HCT116 (cell line): ENCODE results near the gene SRRM2. TPM values are rescaled to one million over a fixed set of nuclear protein-coding genes. Genes with fewer than 3 reads are reported as not detected.

ENCODE experiments used
- ATAC-seq: fragments of 200-7000 bp; cut with Tn5 transposase; 2 replicates; pipeline ENCODE4 v1.9.1; 2020; ENCODE audit warnings: mild to moderate bottlenecking, moderate library complexity
- BruUV-seq: library from RNA; stranded (reverse); fragments of 400-500 nt; replicated peaks from 2 replicates; lab custom pipeline; 2021; lab: Mats Ljungman, UMichigan
- CTCF ChIA-PET: fragments of 300-600 bp; sonication (Branson Sonifier 250); formaldehyde crosslinking; loops from one replicate; lab custom pipeline; 2021; ENCODE audit warnings: antibody characterized with exemption; lab: Charles Lee
- POLR2A ChIA-PET: fragments of 300-600, 350-600 bp; sonication (Branson Sonifier 250); formaldehyde crosslinking; loops from one replicate; lab custom pipeline; 2021; ENCODE audit warnings: antibody characterized with exemption; lab: Charles Lee
- RAD21 ChIA-PET, 2 experiments: fragments of 300-600 bp; sonication (Branson Sonifier 250); formaldehyde crosslinking; loops; one replicate each; lab custom pipeline; 2023; ENCODE audit warnings: low total read pairs in 2 of 2; ENCODE audit not compliant: uncharacterized antibody in 2 of 2, unreplicated experiment in 2 of 2, low non-redundant PET in 1 of 2; lab: Charles Lee
- DNase-seq: peaks from one replicate; pipeline ENCODE4 v3.0.0-alpha.2; 2010; ENCODE audit warnings: low read depth, low spot score
- H2AFZ ChIP-seq: fragments of 200-600 bp; shearing (Covaris generic), sonication (generic); 2 replicates; pipeline ENCODE4 v1.6.1; 2017; ENCODE audit warnings: low read depth, mixed run types, mixed read lengths, antibody characterized with exemption, low read length; ENCODE audit not compliant: poor library complexity, severe bottlenecking
- H3K27ac ChIP-seq: 2 replicates; pipeline ENCODE4 v1.5.1; 2012; ENCODE audit warnings: low read depth, low read length
- H3K27me3 ChIP-seq: fragments of 200-600 bp; sonication (generic); 2 replicates; pipeline ENCODE4 v1.6.1; 2016; ENCODE audit warnings: mixed run types, low read length, mixed read lengths; ENCODE audit not compliant: insufficient read depth
- H3K36me3 ChIP-seq, 2 experiments: fragments of 200-500 bp in 1 of 2; fragments of 200-600 bp in 1 of 2; sonication (Bioruptor generic) in 1 of 2; sonication (generic) in 1 of 2; 2 replicates each; pipeline versions ENCODE4 v1.5.1 to v1.6.1; 2014 to 2016; ENCODE audit warnings: low read length in 2 of 2, inconsistent platforms in 1 of 2, mixed read lengths in 1 of 2, mixed run types in 1 of 2; ENCODE audit not compliant: insufficient read depth in 2 of 2, control insufficient read depth in 1 of 2
- H3K4me1 ChIP-seq, 2 experiments: fragments of 200-600 bp in 1 of 2; sonication (generic) in 1 of 2; 2 replicates each; pipeline versions ENCODE4 v1.5.1 to v1.6.1; 2012 to 2017; ENCODE audit warnings: low read length in 2 of 2, inconsistent platforms in 1 of 2, mild to moderate bottlenecking in 1 of 2, mixed read lengths in 1 of 2, mixed run types in 1 of 2, moderate library complexity in 1 of 2; ENCODE audit not compliant: insufficient read depth in 2 of 2, control insufficient read depth in 1 of 2
- H3K4me2 ChIP-seq: fragments of 200-600 bp; sonication (generic); 2 replicates; pipeline ENCODE4 v1.6.1; 2017; ENCODE audit warnings: mixed run types, low read length, mixed read lengths
- H3K4me3 ChIP-seq, 2 experiments: fragments of 200-600 bp in 1 of 2; sonication (generic) in 1 of 2; replicated peaks in 1 of 2; 2 replicates each; pipeline ENCODE4 v1.5.1; 2011 to 2016; ENCODE audit warnings: low read length in 2 of 2, control low read depth in 1 of 2, low read depth in 1 of 2, mild to moderate bottlenecking in 1 of 2, mixed read lengths in 1 of 2, mixed run types in 1 of 2
- H3K79me2 ChIP-seq: fragments of 200-600 bp; sonication (generic); 2 replicates; pipeline ENCODE4 v1.6.1; 2017; ENCODE audit warnings: mild to moderate bottlenecking, mixed run types, low read length, moderate library complexity, mixed read lengths; ENCODE audit not compliant: insufficient read depth
- H3K9ac ChIP-seq: fragments of 200-600 bp; sonication (generic); 2 replicates; pipeline ENCODE4 v1.6.1; 2016; ENCODE audit warnings: low read length, mixed read lengths
- H3K9me2 ChIP-seq: fragments of 200-600 bp; sonication (generic), shearing (Covaris generic); 2 replicates; pipeline ENCODE4 v1.6.1; 2017; ENCODE audit warnings: mixed run types, mild to moderate bottlenecking, moderate library complexity; ENCODE audit not compliant: insufficient read depth
- H3K9me3 ChIP-seq, 2 experiments: fragments of 200-500 bp in 1 of 2; fragments of 200-600 bp in 1 of 2; sonication (Bioruptor generic) in 1 of 2; sonication (generic) in 1 of 2; 2 replicates each; pipeline ENCODE4 v1.6.1; 2014 to 2017; ENCODE audit warnings: low read length in 2 of 2, mixed read lengths in 2 of 2, inconsistent platforms in 1 of 2, low read depth in 1 of 2, mild to moderate bottlenecking in 1 of 2, mixed run types in 1 of 2, moderate library complexity in 1 of 2; ENCODE audit not compliant: control insufficient read depth in 1 of 2, insufficient read depth in 1 of 2
- H4K20me1 ChIP-seq: fragments of 200-600 bp; sonication (generic), shearing (Covaris generic); 2 replicates; pipeline ENCODE4 v1.6.1; 2017; ENCODE audit warnings: mixed run types, mild to moderate bottlenecking, moderate library complexity; ENCODE audit not compliant: insufficient read depth
- EGR1 ChIP-seq: IDR thresholded peaks from 2 replicates; pipeline ENCODE4 v1.6.1; 2012; ENCODE audit warnings: low read depth
- EZH2phosphoT487 ChIP-seq: fragments of 200-600 bp; IDR thresholded peaks from 2 replicates; pipeline ENCODE4 v1.6.1; 2018; ENCODE audit warnings: antibody characterized with exemption, borderline replicate concordance
- FOSL1 ChIP-seq: IDR thresholded peaks from 2 replicates; pipeline ENCODE4 v1.6.1; 2012; ENCODE audit warnings: low read depth
- JUND ChIP-seq: IDR thresholded peaks from 2 replicates; pipeline ENCODE4 v1.6.1; 2012
- MAX ChIP-seq: IDR thresholded peaks from 2 replicates; pipeline ENCODE4 v1.6.1; 2012
- REST ChIP-seq: IDR thresholded peaks from 2 replicates; pipeline ENCODE4 v1.6.1; 2012; ENCODE audit warnings: low read depth
- SIN3A ChIP-seq: IDR thresholded peaks from 2 replicates; pipeline ENCODE4 v1.6.1; 2012; ENCODE audit warnings: low read depth
- SP1 ChIP-seq: IDR thresholded peaks from 2 replicates; pipeline ENCODE4 v1.6.1; 2012; ENCODE audit warnings: low read depth
- SRF ChIP-seq: IDR thresholded peaks from 2 replicates; pipeline ENCODE4 v1.6.1; 2012; ENCODE audit warnings: low read depth
- ZFX ChIP-seq: fragments of 450-650 bp; IDR thresholded peaks from 2 replicates; pipeline ENCODE4 v1.6.1; 2017
- ZNF274 ChIP-seq: fragments of 200-500 bp; sonication (Bioruptor generic); IDR thresholded peaks from 2 replicates; pipeline ENCODE4 v1.6.1; 2014; ENCODE audit warnings: mild to moderate bottlenecking, low read depth, low read length, inconsistent platforms
- intact Hi-C: fragments of 100-400 bp; cut with micrococcal nuclease; formaldehyde crosslinking; loops from 2 replicates; pipeline ENCODE4 v1.10.0; 2022
- total RNA-seq: library from RNA; stranded (reverse); gene quantifications from one replicate; pipeline ENCODE4 v1.2.1, GENCODE V29; 2021; ENCODE audit not compliant: unreplicated experiment

SRRM2 gene
- total RNA-seq, 1 experiment from 2014 or later, result 541 TPM

GRCh38 chr16:2790631-2791030 is 38.2 kb downstream of the SRRM2 start:
- ATAC-seq (no peak), DNase-seq (no peak)
- H4K20me1 ChIP-seq, result no peaks in the 10 kb centered on the region
- CTCF ChIA-PET, result no interaction called here
- no peaks in the 10 kb centered on the region for H3K27me3 ChIP-seq
- no peaks in the 10 kb centered on the region; the same call in 1 of the 2 replicates for H3K9me2 ChIP-seq
- no peak overlapping the region for H3K4me2 ChIP-seq
- BruUV-seq, result no TSS peak
- no peak overlapping the region for H3K27ac ChIP-seq
- RAD21 ChIA-PET, result no interaction called here
- no peaks in the 10 kb centered on the region for H3K79me2 ChIP-seq
- no peak overlapping the region for H3K9ac ChIP-seq
- peaks cover 12 to 22% of the 10 kb centered on the region in 2 experiments for H3K4me1 ChIP-seq
- no peaks in the 10 kb centered on the region for H3K9me3 ChIP-seq
- POLR2A ChIA-PET, result no interaction called here
- H2AFZ ChIP-seq, result no peak overlapping the region
- intact Hi-C loops, result no loop called here
- TF ChIP-seq SIN3A, result no peak
- TF ChIP-seq MAX, result no peak
- TF ChIP-seq SRF, result no peak
- no peak for TF ChIP-seq EGR1
- no peaks in the 10 kb centered on the region for H3K36me3 ChIP-seq
- H3K4me3 ChIP-seq, result no peak overlapping the region

- H3K4me2 ChIP-seq, result no peak overlapping the region
- H3K9ac ChIP-seq, result no peak overlapping the region
- no peaks in the 10 kb centered on the region for H3K9me3 ChIP-seq
- ChIA-PET POLR2A (no interaction called here), RAD21 (no interaction called here), CTCF (no interaction called here)
- H3K4me3 ChIP-seq, result no peak overlapping the region
- no peak for DNase-seq
- H3K9me2 ChIP-seq, result no peaks in the 10 kb centered on the region; the same call in 1 of the 2 replicates
- no TSS peak for BruUV-seq
- H3K4me1 ChIP-seq, result peaks cover 10 to 19% of the 10 kb centered on the region in 2 experiments
- ATAC-seq, result no peak
- H3K79me2 ChIP-seq, result no peaks in the 10 kb centered on the region
- no peak overlapping the region for H3K27ac ChIP-seq
- intact Hi-C loops, result no loop called here
- no peak overlapping the region for H2AFZ ChIP-seq
- no peaks in the 10 kb centered on the region for H3K36me3 ChIP-seq
- no peaks in the 10 kb centered on the region for H4K20me1 ChIP-seq
- TF ChIP-seq ZNF274 (no peak), EZH2phosphoT487 (no peak), EGR1 (no peak), JUND (no peak), ZFX (no peak), SP1 (no peak), REST (no peak), FOSL1 (no peak)
- no peaks in the 10 kb centered on the region for H3K27me3 ChIP-seq
These were observed 38.7 kb downstream of the SRRM2 start for GRCh38 chr16:2791174-2791573.
